Left lung (tissue), 10 donors: ENCODE measurements around the gene PCSK2. TPM values are rescaled to one million over a fixed set of nuclear protein-coding genes. Genes with fewer than 3 reads are reported as not detected.
A peak's percentile ranks its signal among the peaks of the same experiment; 100 is the strongest.

ENCODE experiments used
- ATAC-seq: fragments of 200-7000 bp; cut with Tn5 transposase; one replicate; pipeline ENCODE4 v1.9.1; 2020; ENCODE audit warnings: moderate library complexity
- DNase-seq, 4 donors: peaks; one replicate each; pipeline ENCODE4 v3.0.0-alpha.2; 2013 to 2020
- H3K27ac ChIP-seq, 2 donors: fragments of 200-600 bp; sonication (generic) in 1 of 2; one replicate each; pipeline versions ENCODE4 v1.5.0 to v1.8.0; 2020 to 2021
- H3K27me3 ChIP-seq, 2 donors: fragments of 200-600 bp; sonication (generic) in 1 of 2; one replicate each; pipeline versions ENCODE4 v1.5.0 to v1.8.0; 2020 to 2021
- H3K36me3 ChIP-seq, 2 donors: fragments of 200-600 bp; sonication (generic) in 1 of 2; one replicate each; pipeline versions ENCODE4 v1.5.0 to v1.8.0; 2020 to 2021
- H3K4me1 ChIP-seq, 2 donors: fragments of 200-600 bp; one replicate each; pipeline ENCODE4 v1.8.0; 2021
- H3K4me3 ChIP-seq, 2 donors: fragments of 200-600 bp; sonication (generic) in 1 of 2; one replicate each; pipeline versions ENCODE4 v1.5.0 to v1.8.0; 2020 to 2021; ENCODE audit warnings: mild to moderate bottlenecking in 1 of 2
- H3K9me3 ChIP-seq, 2 donors: fragments of 200-600 bp; sonication (generic) in 1 of 2; one replicate each; pipeline versions ENCODE4 v1.5.0 to v1.8.0; 2020 to 2021
- CTCF ChIP-seq, 2 donors: fragments of 200-600 bp; sonication (generic) in 1 of 2; IDR thresholded peaks; one replicate each; pipeline versions ENCODE4 v1.5.0 to v1.8.0; 2021; ENCODE audit warnings: antibody characterized with exemption in 2 of 2
- intact Hi-C, 2 donors: fragments of 100-400 bp; cut with DNase I; formaldehyde crosslinking; loops; one replicate each; pipeline versions ENCODE4 v1.11.2 to v1.14.2; 2022
- polyA plus RNA-seq, 6 donors: library from polyadenylated mRNA; unstranded; fragments of 120-200 nt; gene quantifications; one replicate each; pipeline ENCODE4 v1.2.1, GENCODE V29; 2013; ENCODE audit not compliant: insufficient read length in 6 of 6
- total RNA-seq, 2 donors: library from RNA; stranded (reverse); fragmentation: NEBNext Ultra II Directional; extraction: Animal tissue kit (Norgen Biotek cat#: 25700); gene quantifications; one replicate each; pipeline ENCODE4 v1.2.1, GENCODE V29; 2021
- donor health status: DM: no; HTN: yes; CAD: no.
- donor health status: DM: no; HTN: no; CAD: no.

PCSK2 gene
- total and polyA plus RNA-seq, 8 donors: 0.32 to 33.4 (median 0.65) TPM

- intact Hi-C loops: no loop called here
- H3K4me1 ChIP-seq: no peaks in the 10 kb centered on the region
- H3K27me3 ChIP-seq: no peaks in the 10 kb centered on the region
- ATAC-seq (no peak), DNase-seq (no peak)
- TF ChIP-seq CTCF (IDR thresholded peaks at IDR 0.05): no peak
- H3K4me3 ChIP-seq: no peak overlapping the region
- H3K9me3 ChIP-seq: no peaks in the 10 kb centered on the region
- H3K27ac ChIP-seq: no peak overlapping the region
- no peaks in the 10 kb centered on the region for H3K36me3 ChIP-seq
These were observed 168.9 kb downstream of the PCSK2 start for GRCh38 chr20:17395729-17396128.

GRCh38 chr20:17399303-17399985 lies 172.6 kb downstream of the PCSK2 start:
- Histone ChIP-seq H3K27me3 (peaks cover 0 to 3% of the 10 kb centered on the region in 2 donors), H3K9me3 (no peaks in the 10 kb centered on the region), H3K27ac (no peak overlapping the region), H3K4me3 (no peak overlapping the region), H3K36me3 (no peaks in the 10 kb centered on the region), H3K4me1 (no peaks in the 10 kb centered on the region)
- TF ChIP-seq CTCF (IDR thresholded peaks at IDR 0.05): no peak
- intact Hi-C loops: no loop called here
- ATAC-seq (no peak), DNase-seq (peak in 1 of 4 donors; percentile 5)

- Histone ChIP-seq H3K36me3 (no peaks in the 10 kb centered on the region), H3K4me1 (no peaks in the 10 kb centered on the region), H3K9me3 (no peaks in the 10 kb centered on the region), H3K27ac (no peak overlapping the region), H3K4me3 (no peak overlapping the region), H3K27me3 (peaks cover 0 to 3% of the 10 kb centered on the region in 2 donors)
- no peak for ATAC-seq
- intact Hi-C loops: no loop called here
- TF ChIP-seq CTCF (IDR thresholded peaks at IDR 0.05): no peak
- DNase-seq: no peak
These were observed 176.6 kb downstream of the PCSK2 start for GRCh38 chr20:17403461-17403860.

GRCh38 chr20:17406051-17406590 lies 179.3 kb downstream of the PCSK2 start:
- Histone ChIP-seq H3K27ac (no peak overlapping the region), H3K27me3 (peaks cover 0 to 5% of the 10 kb centered on the region in 2 donors), H3K4me3 (no peak overlapping the region), H3K9me3 (no peaks in the 10 kb centered on the region), H3K4me1 (no peaks in the 10 kb centered on the region), H3K36me3 (no peaks in the 10 kb centered on the region)
- TF ChIP-seq CTCF (IDR thresholded peaks at IDR 0.05): no peak
- DNase-seq (peak in 2 of 4 donors; percentile 22 to 33), ATAC-seq (no peak)
- intact Hi-C loops: no loop called here

- H3K36me3 ChIP-seq: no peaks in the 10 kb centered on the region
- no peak overlapping the region for H3K27ac ChIP-seq
- peaks cover 0 to 7% of the 10 kb centered on the region in 2 donors for H3K27me3 ChIP-seq
- intact Hi-C loops: no loop called here
- ATAC-seq: no peak
- H3K9me3 ChIP-seq: no peaks in the 10 kb centered on the region
- no peak for TF ChIP-seq CTCF (IDR thresholded peaks at IDR 0.05)
- H3K4me1 ChIP-seq: no peaks in the 10 kb centered on the region
- DNase-seq: no peak
- no peak overlapping the region for H3K4me3 ChIP-seq
These were observed 180.7 kb downstream of the PCSK2 start for GRCh38 chr20:17407550-17407949.
